H9 (cell line): ENCODE results near the gene MORC2. TPM values are rescaled to one million over a fixed set of nuclear protein-coding genes. Genes with fewer than 3 reads are reported as not detected.

Experiments used
- DNase-seq: peaks from one replicate; pipeline ENCODE4 v3.0.0-alpha.2; 2017
- H2AFZ ChIP-seq: one replicate; pipeline ENCODE4 v1.6.1; 2013; ENCODE audit warnings: mild to moderate bottlenecking, low read length, control low read depth, moderate library complexity
- H2AK5ac ChIP-seq: 2 replicates; pipeline ENCODE4 v1.6.1; 2013; ENCODE audit warnings: low read length, control low read depth, mixed read lengths; ENCODE audit not compliant: insufficient read length
- H2BK120ac ChIP-seq: one replicate; pipeline ENCODE4 v1.6.1; 2013; ENCODE audit warnings: low read depth, mild to moderate bottlenecking, low read length, control low read depth, inconsistent platforms; ENCODE audit not compliant: poor library complexity, severe bottlenecking
- H2BK12ac ChIP-seq: 2 replicates; pipeline ENCODE4 v1.6.1; 2013; ENCODE audit warnings: low read length, control low read depth, mixed read lengths, low read depth; ENCODE audit not compliant: insufficient read length
- H2BK15ac ChIP-seq: 2 replicates; pipeline ENCODE4 v1.6.1; 2013; ENCODE audit warnings: low read depth, low read length, control low read depth
- H2BK20ac ChIP-seq: one replicate; pipeline ENCODE4 v1.6.1; 2013; ENCODE audit warnings: low read depth, mild to moderate bottlenecking, low read length, control low read depth, inconsistent platforms; ENCODE audit not compliant: poor library complexity, severe bottlenecking
- H2BK5ac ChIP-seq: 2 replicates; pipeline ENCODE4 v1.6.1; 2013; ENCODE audit warnings: low read length, control low read depth, mixed read lengths; ENCODE audit not compliant: insufficient read length
- H3K14ac ChIP-seq: 2 replicates; pipeline ENCODE4 v1.6.1; 2013; ENCODE audit warnings: low read length, control low read depth; ENCODE audit not compliant: insufficient read depth
- H3K18ac ChIP-seq: 2 replicates; pipeline ENCODE4 v1.6.1; 2013; ENCODE audit warnings: low read depth, mild to moderate bottlenecking, mixed read lengths, low read length, control low read depth; ENCODE audit not compliant: insufficient read length
- H3K23ac ChIP-seq: 2 replicates; pipeline ENCODE4 v1.6.1; 2013; ENCODE audit warnings: low read length, control low read depth, mixed read lengths, low read depth; ENCODE audit not compliant: insufficient read length
- H3K23me2 ChIP-seq: 2 replicates; pipeline ENCODE4 v1.6.1; 2013; ENCODE audit warnings: low read depth, mild to moderate bottlenecking, mixed read lengths, low read length, control low read depth; ENCODE audit not compliant: insufficient read length, poor library complexity, severe bottlenecking
- H3K27ac ChIP-seq: 2 replicates; pipeline ENCODE4 v1.5.1; 2013; ENCODE audit warnings: low read length, control low read depth, mixed read lengths, low read depth; ENCODE audit not compliant: insufficient read length
- H3K27me3 ChIP-seq: 2 replicates; pipeline ENCODE4 v1.6.1; 2013; ENCODE audit warnings: low read length, control low read depth, inconsistent platforms; ENCODE audit not compliant: insufficient read depth
- H3K4ac ChIP-seq: 2 replicates; pipeline ENCODE4 v1.6.1; 2013; ENCODE audit warnings: low read depth, mild to moderate bottlenecking, control low read depth, inconsistent platforms, low read length, moderate library complexity
- H3K4me1 ChIP-seq: 2 replicates; pipeline ENCODE4 v1.6.1; 2013; ENCODE audit warnings: low read length, control low read depth, inconsistent platforms; ENCODE audit not compliant: insufficient read depth
- H3K4me2 ChIP-seq: 2 replicates; pipeline ENCODE4 v1.6.1; 2013; ENCODE audit warnings: low read length, control low read depth, mixed read lengths; ENCODE audit not compliant: insufficient read length, insufficient read depth
- H3K56ac ChIP-seq: 2 replicates; pipeline ENCODE4 v1.6.1; 2013; ENCODE audit warnings: low read depth, mild to moderate bottlenecking, mixed read lengths, low read length, control low read depth; ENCODE audit not compliant: insufficient read length
- H3K79me1 ChIP-seq: 2 replicates; pipeline ENCODE4 v1.6.1; 2013; ENCODE audit warnings: low read depth, mild to moderate bottlenecking, moderate library complexity, low read length, control low read depth, inconsistent platforms; ENCODE audit not compliant: insufficient read depth, poor library complexity, severe bottlenecking
- H3K79me2 ChIP-seq: 2 replicates; pipeline ENCODE4 v1.6.1; 2013; ENCODE audit warnings: low read length, control low read depth, inconsistent platforms; ENCODE audit not compliant: insufficient read depth
- H3K9ac ChIP-seq: 2 replicates; pipeline ENCODE4 v1.6.1; 2013; ENCODE audit warnings: low read length, control low read depth, mixed read lengths; ENCODE audit not compliant: insufficient read length; ENCODE audit errors: extremely low read depth
- H3K9me3 ChIP-seq: one replicate; pipeline ENCODE4 v1.6.1; 2013; ENCODE audit warnings: low read depth, low read length, inconsistent platforms; ENCODE audit not compliant: control insufficient read depth
- H3T11ph ChIP-seq: one replicate; pipeline ENCODE4 v1.6.1; 2013; ENCODE audit warnings: mild to moderate bottlenecking, low read length, control low read depth, inconsistent platforms
- H4K20me1 ChIP-seq: one replicate; pipeline ENCODE4 v1.6.1; 2013; ENCODE audit not compliant: control insufficient read depth, insufficient read length, insufficient read depth
- H4K5ac ChIP-seq: 2 replicates; pipeline ENCODE4 v1.6.1; 2013; ENCODE audit warnings: low read depth, mild to moderate bottlenecking, mixed read lengths, low read length, control low read depth; ENCODE audit not compliant: insufficient read length
- H4K8ac ChIP-seq: replicated peaks from 2 replicates; pipeline ENCODE4 v1.6.1; 2013; ENCODE audit warnings: low read length, control low read depth, mixed read lengths, low read depth; ENCODE audit not compliant: insufficient read length
- H4K91ac ChIP-seq: 2 replicates; pipeline ENCODE4 v1.6.1; 2013; ENCODE audit warnings: low read depth, mild to moderate bottlenecking, moderate library complexity, mixed read lengths, low read length, control low read depth; ENCODE audit not compliant: insufficient read length
- H3K27ac Mint-ChIP-seq, 3 experiments: 2 replicates in 2 of 3; 3 replicates in 1 of 3; pipeline ENCODE4 v1.8.0; 2020 to 2021; ENCODE audit warnings: mixed read lengths in 3 of 3, mild to moderate bottlenecking in 1 of 3, moderate library complexity in 1 of 3
- H3K27me3 Mint-ChIP-seq: 2 replicates; pipeline ENCODE4 v1.8.0; 2021; ENCODE audit warnings: low read depth, mild to moderate bottlenecking, moderate library complexity, mixed read lengths
- H3K36me3 Mint-ChIP-seq, 3 experiments: 2 replicates in 2 of 3; 3 replicates in 1 of 3; pipeline ENCODE4 v1.8.0; 2020 to 2021; ENCODE audit warnings: low read depth in 3 of 3, mixed read lengths in 3 of 3; ENCODE audit not compliant: insufficient read depth in 1 of 3
- H3K4me1 Mint-ChIP-seq, 2 experiments: 2 replicates each; pipeline ENCODE4 v1.8.0; 2020; ENCODE audit warnings: mixed read lengths in 2 of 2
- H3K4me3 Mint-ChIP-seq, 2 experiments: 2 replicates in 1 of 2; 3 replicates in 1 of 2; pipeline ENCODE4 v1.8.0; 2020 to 2021; ENCODE audit warnings: mild to moderate bottlenecking in 2 of 2, mixed read lengths in 2 of 2, moderate library complexity in 1 of 2
- H3K9me3 Mint-ChIP-seq, 2 experiments: 2 replicates in 1 of 2; 3 replicates in 1 of 2; pipeline ENCODE4 v1.8.0; 2020; ENCODE audit warnings: mild to moderate bottlenecking in 2 of 2, mixed read lengths in 2 of 2, moderate library complexity in 1 of 2
- CTCF ChIP-seq: fragments of 200-600 bp; sonication (generic); conservative IDR thresholded peaks from 3 replicates; pipeline ENCODE4 v1.8.0; 2021; ENCODE audit warnings: antibody characterized with exemption, mild to moderate bottlenecking
- WGBS: extraction: QIAGEN DNeasy Blood & Tissue Kit; methylation state at CpG from one replicate; pipeline ENCODE4 v1.1.7; 2013; ENCODE audit warnings: missing lambda C conversion rate, low lambda C conversion rate, mixed read lengths; ENCODE audit not compliant: insufficient read length; ENCODE audit errors: extremely low coverage; 5-methylcytosine and 5-hydroxymethylcytosine counted together
- total RNA-seq: library from RNA; stranded (reverse); gene quantifications from 2 replicates; pipeline ENCODE4 v1.2.1, GENCODE V29; 2021

MORC2 gene
- total RNA-seq, 1 experiment from 2014 or later = 37.4 TPM

- H3K4me3 Mint-ChIP-seq = no peak overlapping the region
- H3K9ac ChIP-seq = no peak overlapping the region
These were observed 62.2 kb downstream of the MORC2 start for GRCh38 chr22:30906411-30906810.

More at GRCh38 chr22:30906411-30906810, 62.2 kb downstream of the MORC2 start:
- no peak overlapping the region for H4K91ac ChIP-seq
- H3K23ac ChIP-seq = no peak overlapping the region
- H3K79me2 ChIP-seq = no peaks in the 10 kb centered on the region
- no peak overlapping the region for H3K4ac ChIP-seq
- H2BK15ac ChIP-seq = no peak overlapping the region
- H3K18ac ChIP-seq = no peak overlapping the region
- H3K79me1 ChIP-seq = no peaks in the 10 kb centered on the region
- H3K4me1 Mint-ChIP-seq = no peaks in the 10 kb centered on the region
- no peak overlapping the region for H3K14ac ChIP-seq
- no peaks in the 10 kb centered on the region for H4K20me1 ChIP-seq
- H3K23me2 ChIP-seq = no peaks in the 10 kb centered on the region
- H2BK12ac ChIP-seq = no peak overlapping the region
- H3K9me3 ChIP-seq = no peaks in the 10 kb centered on the region
- H4K8ac ChIP-seq = no peak overlapping the region
- H3K27ac Mint-ChIP-seq = no peak overlapping the region; a peak in 1 of 7 replicates
- H2BK5ac ChIP-seq = no peak overlapping the region
- TF ChIP-seq CTCF = no peak
- no peaks in the 10 kb centered on the region for H3K9me3 Mint-ChIP-seq
- H3K36me3 Mint-ChIP-seq = peaks cover 14 to 38% (median 28%) of the 10 kb centered on the region in 3 experiments; a peak in 6 of 7 replicates
- no CpG with 5 or more reads among the region's 9 CpGs for WGBS
- H3K4me2 ChIP-seq = no peak overlapping the region
- H3K4me1 ChIP-seq = no peaks in the 10 kb centered on the region
- no peak overlapping the region for H2AK5ac ChIP-seq
- H2AFZ ChIP-seq = no peak overlapping the region
- H2BK120ac ChIP-seq = no peak overlapping the region
- no peak overlapping the region for H2BK20ac ChIP-seq
- no peak overlapping the region for H4K5ac ChIP-seq
- H3K56ac ChIP-seq = no peak overlapping the region
- H3K27ac ChIP-seq = no peak overlapping the region
- DNase-seq = no peak
- no peaks in the 10 kb centered on the region for H3K27me3 ChIP-seq
- no peak overlapping the region for H3T11ph ChIP-seq
- no peaks in the 10 kb centered on the region for H3K27me3 Mint-ChIP-seq
